ENCODE results near the gene LIPJ.

DNA sequence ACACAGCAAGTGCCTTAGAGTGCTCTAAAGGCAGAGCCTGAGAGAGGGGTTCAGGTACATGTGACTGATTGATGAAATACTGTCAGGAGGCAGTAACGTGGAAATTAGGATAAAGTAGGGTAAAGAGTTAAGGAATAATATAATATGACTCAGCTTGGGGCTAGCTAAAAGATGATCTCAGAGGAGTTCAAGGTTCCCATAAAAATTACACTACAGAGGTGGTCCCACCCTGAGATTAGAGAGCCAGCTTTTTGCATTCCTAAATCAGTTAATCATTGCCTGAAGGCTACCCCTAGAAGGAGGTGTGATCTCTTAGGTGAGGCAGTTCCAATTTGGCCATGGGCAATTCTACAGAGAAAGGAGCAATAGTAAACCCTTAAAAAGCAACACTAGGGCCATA is 5.8 kb downstream of the LIPJ start:
- TF ChIP-seq, protein P1, sequence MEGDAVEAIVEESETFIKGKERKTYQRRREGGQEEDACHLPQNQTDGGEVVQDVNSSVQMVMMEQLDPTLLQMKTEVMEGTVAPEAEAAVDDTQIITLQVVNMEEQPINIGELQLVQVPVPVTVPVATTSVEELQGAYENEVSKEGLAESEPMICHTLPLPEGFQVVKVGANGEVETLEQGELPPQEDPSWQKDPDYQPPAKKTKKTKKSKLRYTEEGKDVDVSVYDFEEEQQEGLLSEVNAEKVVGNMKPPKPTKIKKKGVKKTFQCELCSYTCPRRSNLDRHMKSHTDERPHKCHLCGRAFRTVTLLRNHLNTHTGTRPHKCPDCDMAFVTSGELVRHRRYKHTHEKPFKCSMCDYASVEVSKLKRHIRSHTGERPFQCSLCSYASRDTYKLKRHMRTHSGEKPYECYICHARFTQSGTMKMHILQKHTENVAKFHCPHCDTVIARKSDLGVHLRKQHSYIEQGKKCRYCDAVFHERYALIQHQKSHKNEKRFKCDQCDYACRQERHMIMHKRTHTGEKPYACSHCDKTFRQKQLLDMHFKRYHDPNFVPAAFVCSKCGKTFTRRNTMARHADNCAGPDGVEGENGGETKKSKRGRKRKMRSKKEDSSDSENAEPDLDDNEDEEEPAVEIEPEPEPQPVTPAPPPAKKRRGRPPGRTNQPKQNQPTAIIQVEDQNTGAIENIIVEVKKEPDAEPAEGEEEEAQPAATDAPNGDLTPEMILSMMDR (IDR thresholded peaks at IDR 0.05; ENCODE audit: low read depth, low read length, poor library complexity, severe bottlenecking): no peak
- no peak for TF ChIP-seq EZH2phosphoT487 (IDR thresholded peaks at IDR 0.05; ENCODE audit: borderline replicate concordance, low read length)
